Fibroblast of skin of back (primary cell): ENCODE results near the gene PRR33.
A peak's percentile ranks its signal among the peaks of the same experiment; 100 is the strongest.
"Not testable (repeated sequence)": the region's sequence is repeated elsewhere in the genome, so short reads cannot be mapped to it uniquely, and the experiment has no call there.

ENCODE experiments used
- DNase-seq: peaks from one replicate; pipeline ENCODE4 v3.0.0-alpha.2; 2013

PRR33 gene

GRCh38 chr11:1888811-1889210 is 2.9 kb downstream of the PRR33 start:
- no peak for DNase-seq

GRCh38 chr11:1888347-1888753 is 3.3 kb downstream of the PRR33 start:
- DNase-seq: no peak

DNA sequence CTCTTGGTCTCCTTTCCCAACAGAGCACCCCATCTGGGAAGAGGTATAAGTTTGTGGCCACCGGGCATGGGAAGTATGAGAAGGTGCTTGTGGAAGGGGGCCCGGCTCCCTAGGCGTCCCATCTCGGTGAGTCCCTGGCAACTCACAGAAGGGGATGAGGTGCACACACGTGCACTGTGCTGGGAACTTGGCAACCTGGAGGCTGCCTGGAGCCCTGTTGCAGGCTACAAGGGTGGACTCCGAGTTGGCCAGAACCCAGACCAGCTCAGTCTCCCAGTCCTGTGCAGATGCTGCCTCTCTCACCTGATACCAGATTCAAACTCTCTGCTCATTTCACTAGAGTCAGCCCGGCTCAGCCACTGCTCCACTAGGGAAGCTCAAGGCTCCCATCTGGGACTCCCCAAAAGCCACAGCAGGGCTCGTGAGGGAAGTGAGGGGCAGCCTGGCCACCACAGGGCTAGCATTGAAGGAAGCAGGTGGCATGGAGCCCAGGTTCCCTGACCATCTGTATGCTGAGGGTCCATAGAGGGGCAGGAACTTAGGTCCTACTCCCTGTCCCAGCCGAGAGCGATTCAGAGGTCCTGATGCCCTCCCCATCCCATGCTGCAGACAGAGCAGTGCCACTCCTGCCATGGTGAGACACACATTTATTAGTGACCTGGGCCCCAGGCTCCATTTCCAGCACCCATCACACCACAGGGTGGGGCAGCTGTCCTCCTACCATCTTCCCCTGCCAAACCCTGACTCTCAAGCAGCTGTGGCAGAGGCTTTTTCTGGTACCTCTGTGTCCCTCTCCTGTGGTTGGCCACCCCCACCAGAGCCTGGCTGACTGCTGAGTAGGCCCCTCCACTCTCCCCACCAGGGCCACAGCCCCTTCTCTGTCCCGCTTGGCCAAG is 4.0 kb downstream of the PRR33 start:
- DNase-seq: no peak

DNA sequence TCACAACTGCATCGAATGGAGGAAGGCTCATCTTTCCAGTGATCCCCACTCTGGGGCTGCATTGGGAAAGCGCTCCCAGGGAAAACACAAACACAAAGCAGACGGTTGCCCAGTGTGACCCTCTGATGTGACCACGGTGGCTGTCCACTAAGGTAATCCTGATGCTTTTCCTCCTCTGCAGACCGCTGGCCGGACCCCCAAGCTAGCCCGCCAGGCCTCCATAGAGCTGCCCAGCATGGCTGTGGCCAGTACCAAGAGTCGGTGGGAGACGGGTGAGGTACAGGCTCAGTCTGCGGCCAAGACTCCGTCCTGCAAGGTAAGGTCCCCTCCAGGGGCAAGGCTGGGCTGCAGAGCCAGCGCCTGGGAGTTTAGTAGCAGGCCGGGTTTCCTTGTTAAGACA is 5.1 kb downstream of the PRR33 start:
- DNase-seq: not testable (repeated sequence)

DNA sequence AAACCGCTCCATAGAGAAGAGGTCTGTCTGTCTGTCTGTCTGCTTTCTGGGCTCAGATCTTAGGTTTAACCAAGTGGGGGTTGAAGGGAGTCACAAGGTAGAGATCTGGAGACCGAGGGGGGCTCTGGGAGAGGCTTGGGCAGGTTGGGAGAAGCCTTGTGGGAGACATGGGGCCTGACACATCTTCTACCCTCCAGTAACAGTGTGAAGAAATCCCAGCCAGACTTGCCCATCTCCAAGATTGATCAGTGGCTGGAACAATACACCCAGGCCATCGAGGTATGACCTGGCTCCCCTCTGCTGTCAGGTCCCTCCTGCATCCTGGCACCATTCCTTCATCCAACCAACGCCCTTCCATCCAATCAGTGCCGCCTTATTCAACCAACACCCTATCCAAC is 7.4 kb downstream of the PRR33 start:
- no peak for DNase-seq

DNA sequence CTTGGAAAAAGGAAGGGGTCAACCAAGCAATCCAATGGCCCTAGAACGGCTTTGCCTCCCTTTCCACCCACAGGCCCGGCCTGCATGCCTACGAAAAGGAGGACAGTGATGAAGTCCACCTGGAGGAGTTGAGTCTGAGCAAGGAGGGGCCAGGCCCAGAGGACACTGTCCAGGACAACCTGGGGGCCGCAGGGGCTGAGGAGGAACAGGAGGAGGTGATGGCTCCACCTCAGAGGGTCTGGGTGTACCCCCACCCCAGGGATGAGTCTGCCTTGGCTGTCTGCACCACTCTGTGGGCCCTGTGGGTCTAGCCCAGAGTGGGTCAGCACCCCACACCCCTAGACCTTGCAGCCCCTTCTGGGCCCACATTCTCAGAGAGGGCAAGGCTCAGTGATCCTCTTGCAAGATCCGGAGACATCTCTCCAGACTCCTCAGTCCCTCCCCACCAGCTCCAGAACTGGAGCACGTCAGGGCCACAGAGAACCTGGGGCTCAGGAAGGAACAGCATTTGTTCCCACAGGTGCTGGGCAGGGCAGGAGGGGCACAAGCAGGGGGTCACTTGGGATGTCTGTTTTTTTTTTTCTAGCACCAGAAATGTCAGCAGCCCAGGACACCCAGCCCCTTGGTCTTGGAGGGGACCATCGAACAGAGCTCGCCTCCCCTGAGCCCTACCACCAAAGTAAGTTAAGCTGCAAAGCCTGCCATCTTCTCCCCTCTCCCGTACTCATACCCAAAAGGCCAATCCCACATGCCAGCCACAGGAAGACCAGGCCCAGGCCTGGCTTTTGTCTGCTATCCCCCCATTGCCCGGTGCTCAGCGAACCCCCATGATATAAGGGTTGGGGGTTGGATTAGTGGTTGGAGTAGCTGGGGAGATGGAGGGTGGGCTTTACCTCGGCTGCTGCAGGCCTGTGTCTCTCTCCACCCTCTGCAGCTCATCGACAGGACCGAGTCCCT is 8.1 kb downstream of the PRR33 start:
- no peak for DNase-seq

DNA sequence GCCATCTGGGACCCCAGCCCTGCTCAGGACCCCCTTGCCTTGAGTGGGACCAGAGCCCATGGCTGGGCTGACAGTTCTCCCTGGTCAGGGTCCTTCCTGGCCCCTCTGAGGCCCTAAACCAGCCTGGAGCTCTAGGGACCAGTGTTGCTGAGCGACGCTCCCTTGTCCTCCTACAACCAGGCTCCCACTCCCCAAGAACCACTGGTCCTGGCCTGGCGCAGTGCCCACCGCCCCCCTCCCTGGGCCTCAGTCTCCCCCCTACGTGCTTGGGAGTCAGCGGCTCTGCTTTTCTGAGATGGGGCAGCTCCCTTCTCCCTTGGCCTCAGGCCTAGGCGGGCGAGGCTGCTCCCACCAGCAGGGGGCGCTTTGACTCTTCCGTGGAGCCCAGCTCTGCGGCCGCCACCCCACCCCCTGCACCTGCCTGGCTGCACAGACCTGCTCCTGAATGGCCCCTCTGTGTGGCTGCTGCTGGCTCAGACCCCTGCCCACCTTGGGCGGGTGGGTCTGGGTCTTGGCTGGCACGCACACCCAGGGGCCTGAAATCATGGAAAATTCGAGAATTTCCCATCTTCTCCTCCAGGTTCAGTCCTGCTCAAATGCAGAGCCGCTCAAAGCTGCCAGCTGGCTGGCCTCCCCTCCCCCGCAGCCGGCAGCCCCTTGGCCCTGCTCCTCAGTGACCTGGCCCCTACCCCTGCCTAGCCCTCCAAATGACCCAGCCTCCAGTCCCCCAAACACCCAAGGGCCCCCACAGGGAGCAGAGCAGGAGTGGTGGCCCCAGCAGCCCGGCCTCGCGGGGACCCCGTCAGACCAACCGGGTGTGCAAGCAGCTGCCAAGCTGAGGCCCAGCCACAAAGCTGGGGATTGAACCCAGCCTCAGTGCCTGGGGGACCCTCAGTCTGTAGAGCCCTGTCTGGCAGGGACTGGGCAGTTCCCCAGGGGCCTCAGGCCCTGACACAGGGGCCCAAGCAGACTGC is 9.1 kb downstream of the PRR33 start:
- peak; percentile 70 for DNase-seq

DNA sequence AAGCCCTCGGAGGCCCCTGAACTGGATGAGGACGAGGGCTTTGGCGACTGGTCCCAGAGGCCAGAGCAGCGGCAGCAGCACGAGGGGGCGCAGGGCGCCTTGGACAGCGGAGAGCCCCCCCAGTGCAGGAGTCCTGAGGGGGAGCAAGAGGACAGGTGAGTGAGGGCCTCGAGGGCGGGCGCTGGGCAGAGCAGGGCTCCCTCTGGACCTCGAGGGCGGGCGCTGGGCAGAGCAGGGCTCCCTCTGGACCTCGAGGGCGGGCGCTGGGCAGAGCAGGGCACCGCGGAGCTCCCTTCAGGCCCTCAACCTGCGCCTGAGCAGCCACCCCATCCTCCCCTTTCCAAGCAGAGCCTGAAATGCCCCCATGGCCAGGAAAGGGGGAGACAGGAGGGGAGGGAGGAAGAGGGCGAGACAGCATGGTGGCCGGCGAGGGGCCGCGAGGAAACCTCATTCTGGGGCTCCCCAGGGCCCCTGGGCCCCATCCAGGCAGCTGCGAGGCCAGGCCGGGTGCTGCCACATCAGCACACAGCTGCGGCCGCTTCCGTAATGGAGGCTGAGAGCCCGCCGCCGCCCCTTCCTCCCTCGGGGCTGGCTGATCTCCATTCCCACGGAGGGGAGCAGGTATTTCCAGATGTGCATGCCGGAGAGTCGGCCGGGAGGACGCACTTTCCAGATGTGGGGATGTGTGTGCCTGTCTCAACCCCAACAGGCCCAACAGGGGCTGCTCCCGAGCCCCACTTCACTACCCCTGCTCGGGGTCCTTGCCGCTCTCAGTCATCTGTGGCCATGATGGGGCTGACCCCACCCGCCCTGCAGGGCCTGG is 10.0 kb downstream of the PRR33 start:
- DNase-seq: no peak

DNA sequence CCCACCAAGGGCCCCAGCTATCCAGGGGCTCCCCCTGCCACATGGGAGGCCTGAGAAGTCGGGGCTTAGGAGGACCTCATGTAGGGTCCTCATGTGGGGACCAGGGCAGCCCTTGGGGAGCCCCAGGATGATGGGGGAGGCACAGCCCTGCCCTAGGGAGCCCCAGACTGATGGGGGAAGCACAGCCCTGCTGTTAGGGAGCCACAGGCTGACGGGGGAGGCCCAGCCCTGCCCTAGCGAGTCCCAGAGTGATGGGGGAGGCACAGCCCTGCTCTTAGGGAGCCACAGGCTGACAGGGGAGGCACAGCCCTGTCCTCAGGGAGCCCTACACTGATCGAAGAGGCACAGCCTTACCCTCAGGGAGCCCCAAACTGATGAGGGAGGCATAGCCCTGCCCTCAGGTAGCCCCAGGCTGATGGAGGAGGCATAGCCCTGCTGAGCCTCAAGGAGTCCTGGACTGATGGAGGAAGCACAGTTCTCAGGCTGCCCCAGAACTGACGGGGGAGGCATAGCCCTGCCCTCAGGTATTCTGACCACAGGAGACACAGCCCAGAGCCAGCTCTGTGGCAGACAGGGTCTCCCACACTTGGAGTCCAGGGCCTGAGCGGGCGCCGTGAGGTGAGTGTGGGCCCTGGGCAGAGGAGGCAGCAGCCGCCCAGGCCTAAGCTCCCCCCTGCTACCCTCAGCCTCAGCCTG is 10.8 kb downstream of the PRR33 start:
- DNase-seq: no peak

DNA sequence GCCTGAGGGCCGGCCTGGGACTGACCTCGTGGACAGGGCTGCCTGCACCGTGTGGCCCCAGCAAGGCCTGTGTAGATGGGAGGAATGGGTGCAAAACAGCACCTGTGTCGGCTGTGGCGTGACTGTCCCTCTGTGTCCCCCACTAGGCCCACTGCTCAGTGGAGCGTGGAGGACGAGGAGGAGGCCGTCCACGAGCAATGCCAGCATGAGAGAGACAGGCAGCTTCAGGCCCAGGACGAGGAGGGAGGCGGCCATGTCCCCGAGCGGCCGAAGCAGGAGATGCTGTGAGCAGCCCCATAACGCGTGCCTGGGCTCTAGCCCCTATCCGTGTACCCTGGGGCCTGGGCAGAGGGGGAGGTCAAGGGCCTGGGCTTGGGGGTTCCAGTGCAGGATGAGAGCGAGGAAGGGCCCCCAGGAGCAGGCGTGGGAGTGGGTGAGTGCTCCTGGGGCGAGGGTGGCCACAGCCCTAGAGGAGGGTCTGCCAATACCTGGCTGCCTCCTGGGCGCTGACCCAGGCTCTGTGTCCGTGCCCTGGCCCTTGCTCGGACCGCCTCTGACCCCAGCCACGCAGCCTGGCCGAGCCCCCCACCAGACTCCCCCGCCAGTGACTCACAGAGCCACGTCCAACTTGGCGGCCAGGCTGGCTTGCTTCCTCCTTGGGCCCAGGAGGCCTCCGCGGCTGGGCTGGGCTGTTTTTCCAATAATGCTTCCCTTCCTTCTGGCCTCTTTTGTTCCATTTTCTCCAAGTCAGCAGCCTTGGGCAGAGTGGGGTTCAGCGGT is 11.6 kb downstream of the PRR33 start:
- DNase-seq: peak; percentile 47

- DNase-seq: no peak
These were observed 12.3 kb downstream of the PRR33 start for GRCh38 chr11:1879342-1879940.

- DNase-seq: no peak
These were observed 13.3 kb downstream of the PRR33 start for GRCh38 chr11:1878137-1879031.

DNA sequence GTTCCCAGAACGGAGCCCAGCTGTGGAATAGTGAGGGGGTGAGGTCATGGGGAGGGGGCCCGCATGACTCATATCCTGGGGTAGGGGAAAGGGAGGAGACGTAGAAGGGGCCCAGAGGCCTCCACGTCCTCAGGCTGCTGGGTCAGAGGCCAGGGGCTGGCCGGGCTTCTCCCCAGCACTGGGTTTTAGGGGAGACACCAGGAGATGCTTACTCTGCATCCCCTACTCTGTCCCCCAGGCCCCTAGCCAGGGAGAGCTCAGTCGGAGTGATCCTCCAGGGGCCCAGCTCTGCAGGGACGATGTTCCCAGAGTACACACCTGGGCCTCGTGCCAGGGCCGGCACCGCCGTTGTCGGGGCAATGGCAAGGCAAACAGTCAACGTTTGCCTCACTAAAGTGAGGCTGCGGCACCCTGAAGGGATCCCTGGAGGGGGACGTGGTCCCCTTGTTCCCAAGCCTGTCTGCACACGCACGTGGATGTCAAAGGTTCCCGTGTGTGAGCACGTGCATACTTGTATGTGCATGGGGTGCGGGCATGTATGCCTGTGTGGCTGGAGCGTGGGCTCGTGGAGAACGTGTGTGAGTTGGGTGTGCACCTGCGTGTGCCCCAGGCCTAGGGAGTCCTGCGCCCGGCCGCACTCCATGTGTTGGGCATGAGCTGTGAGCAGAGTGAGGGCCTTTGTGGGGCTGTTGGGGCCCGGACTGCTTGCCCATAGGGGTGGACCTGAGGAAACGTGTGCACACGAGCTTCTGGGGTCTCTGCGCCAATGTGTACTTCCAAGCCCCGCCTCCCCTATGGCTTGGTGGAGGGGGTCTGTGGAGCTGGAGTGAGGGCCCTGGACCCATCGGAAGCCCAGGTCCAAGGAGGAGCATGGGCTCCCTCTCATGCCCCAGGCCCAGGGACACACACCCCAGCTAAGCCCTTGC is 14.2 kb downstream of the PRR33 start:
- peak; percentile 67 for DNase-seq

GRCh38 chr11:1876361-1877063 is 15.2 kb downstream of the PRR33 start:
- peak; percentile 60 for DNase-seq

- not testable (repeated sequence) for DNase-seq
These were observed 15.8 kb downstream of the PRR33 start for GRCh38 chr11:1875851-1876301.
